Stimulated activated CD8-positive, alpha-beta memory T cell treated with anti-CD3 and anti-CD28 coated beads, Interleukin-7, amount 100 ng/mL, for 24 hours (primary cell): ENCODE data around the gene PRKN.

Source experiments
- DNase-seq: peaks from one replicate; pipeline ENCODE4 v3.0.0-alpha.2; 2020; ENCODE audit warnings: low read depth

Gene PRKN

GRCh38 chr6:161305860-161306259 is 1421.7 kb downstream of the PRKN start:
- DNase-seq, result no peak

- no peak for DNase-seq
Observed at GRCh38 chr6:161303628-161304340, 1423.8 kb downstream of the PRKN start.

GRCh38 chr6:161302949-161303348 is 1424.6 kb downstream of the PRKN start:
- DNase-seq, result no peak

- no peak for DNase-seq
Observed at GRCh38 chr6:161301338-161301737, 1426.2 kb downstream of the PRKN start.

GRCh38 chr6:161300823-161301222 is 1426.7 kb downstream of the PRKN start:
- no peak for DNase-seq

- no peak for DNase-seq
Observed at GRCh38 chr6:161299726-161300125, 1427.8 kb downstream of the PRKN start.
